OCI-LY1 (cell line): ENCODE results near the gene GBA2.
A peak's percentile ranks its signal among the peaks of the same experiment; 100 is the strongest.

Source experiments
- H2AFZ ChIP-seq: fragments of 200-600 bp; sonication (generic), shearing (Covaris generic); 2 replicates; pipeline ENCODE4 v1.6.0; 2014; ENCODE audit warnings: antibody characterized with exemption, mild to moderate bottlenecking, low read length
- H3F3A ChIP-seq: fragments of 200-600 bp; sonication (generic), shearing (Covaris generic); 2 replicates; pipeline ENCODE4 v1.6.0; 2014; ENCODE audit warnings: mild to moderate bottlenecking, antibody characterized with exemption, low read length, moderate library complexity; ENCODE audit not compliant: insufficient read depth
- H3K27ac ChIP-seq: fragments of 200-600 bp; sonication (generic); 2 replicates; pipeline ENCODE4 v1.5.1; 2014; ENCODE audit warnings: low read length, mixed run types, mild to moderate bottlenecking, low read depth; ENCODE audit not compliant: poor library complexity, severe bottlenecking
- H3K27me3 ChIP-seq: fragments of 200-600 bp; sonication (generic); 2 replicates; pipeline ENCODE4 v1.6.0; 2014; ENCODE audit warnings: antibody characterized with exemption, mild to moderate bottlenecking, low read length, moderate library complexity; ENCODE audit not compliant: insufficient read depth
- H3K36me3 ChIP-seq: fragments of 200-600 bp; sonication (generic); 2 replicates; pipeline ENCODE4 v1.6.1; 2014; ENCODE audit warnings: mild to moderate bottlenecking, antibody characterized with exemption, low read length, moderate library complexity, mixed read lengths; ENCODE audit not compliant: insufficient read depth
- H3K4me1 ChIP-seq: fragments of 200-600 bp; sonication (generic); 2 replicates; pipeline ENCODE4 v1.5.1; 2014; ENCODE audit warnings: mild to moderate bottlenecking, low read length, moderate library complexity; ENCODE audit not compliant: insufficient read depth, severe bottlenecking
- H3K4me2 ChIP-seq: fragments of 200-600 bp; sonication (generic), shearing (Covaris generic); 2 replicates; pipeline ENCODE4 v1.6.1; 2014; ENCODE audit warnings: low read length
- H3K4me3 ChIP-seq: fragments of 200-600 bp; sonication (generic); 2 replicates; pipeline ENCODE4 v1.5.1; 2014; ENCODE audit warnings: low read length, low read depth, mild to moderate bottlenecking, mixed read lengths; ENCODE audit not compliant: poor library complexity, severe bottlenecking
- H3K79me2 ChIP-seq: fragments of 200-600 bp; shearing (Covaris generic); 2 replicates; pipeline ENCODE4 v1.6.1; 2016; ENCODE audit warnings: mixed run types, low read length, mixed read lengths; ENCODE audit not compliant: insufficient read depth
- H3K9ac ChIP-seq: fragments of 200-600 bp; sonication (generic), shearing (Covaris generic); 2 replicates; pipeline ENCODE4 v1.6.1; 2014; ENCODE audit warnings: mild to moderate bottlenecking, low read length, mixed read lengths
- H3K9me2 ChIP-seq: fragments of 200-600 bp; sonication (generic), shearing (Covaris generic); 2 replicates; pipeline ENCODE4 v1.6.1; 2014; ENCODE audit warnings: low read depth, mild to moderate bottlenecking, low read length, mixed read lengths
- H3K9me3 ChIP-seq: fragments of 200-600 bp; shearing (Covaris generic); 2 replicates; pipeline ENCODE4 v1.6.1; 2014; ENCODE audit warnings: low read length, mixed read lengths
- H4K20me1 ChIP-seq: fragments of 200-600 bp; sonication (generic), shearing (Covaris generic); 2 replicates; pipeline ENCODE4 v1.6.0; 2016; ENCODE audit warnings: mild to moderate bottlenecking, low read length; ENCODE audit not compliant: insufficient read depth
- EZH2 ChIP-seq: fragments of 200-600 bp; sonication (generic), shearing (Covaris generic); IDR thresholded peaks from 2 replicates; pipeline ENCODE4 v1.8.0; 2017; ENCODE audit warnings: borderline replicate concordance, mixed run types, mild to moderate bottlenecking, antibody characterized with exemption, low read length, moderate library complexity, mixed read lengths
- TF ChIP-seq, protein P1 (sequence below): fragments of 200-600 bp; sonication (generic), shearing (Covaris generic); IDR thresholded peaks from 2 replicates; pipeline ENCODE4 v1.5.1; 2017; ENCODE audit warnings: mild to moderate bottlenecking, antibody characterized with exemption, low read length, moderate library complexity, mixed read lengths

Gene GBA2

DNA sequence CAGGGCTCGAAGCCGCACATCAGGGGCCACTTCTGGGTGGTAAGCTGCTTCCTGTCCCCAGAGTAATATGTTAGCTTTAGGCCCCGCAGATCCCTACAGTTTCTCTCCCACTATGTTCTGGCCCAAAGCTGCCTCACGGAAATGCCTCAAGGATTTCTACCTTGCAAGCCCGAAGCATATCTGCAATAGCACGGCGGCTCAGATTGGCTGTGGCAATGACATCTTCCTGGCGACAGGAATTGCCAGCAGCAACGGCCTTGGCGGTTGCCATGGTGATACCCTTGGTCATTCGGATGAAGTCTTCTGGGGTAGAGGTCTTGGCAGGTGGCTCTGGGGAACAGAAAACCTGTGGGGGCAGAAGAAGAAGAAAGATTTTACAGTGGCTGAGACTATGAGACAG lies 49.0 kb downstream of the GBA2 start:
- no peaks in the 10 kb centered on the region for H3K79me2 ChIP-seq
- H3K9me2 ChIP-seq = no peaks in the 10 kb centered on the region
- H3K4me2 ChIP-seq = no peak overlapping the region
- H3K9ac ChIP-seq = no peak overlapping the region
- no peak for TF ChIP-seq EZH2
- TF ChIP-seq, protein P1, sequence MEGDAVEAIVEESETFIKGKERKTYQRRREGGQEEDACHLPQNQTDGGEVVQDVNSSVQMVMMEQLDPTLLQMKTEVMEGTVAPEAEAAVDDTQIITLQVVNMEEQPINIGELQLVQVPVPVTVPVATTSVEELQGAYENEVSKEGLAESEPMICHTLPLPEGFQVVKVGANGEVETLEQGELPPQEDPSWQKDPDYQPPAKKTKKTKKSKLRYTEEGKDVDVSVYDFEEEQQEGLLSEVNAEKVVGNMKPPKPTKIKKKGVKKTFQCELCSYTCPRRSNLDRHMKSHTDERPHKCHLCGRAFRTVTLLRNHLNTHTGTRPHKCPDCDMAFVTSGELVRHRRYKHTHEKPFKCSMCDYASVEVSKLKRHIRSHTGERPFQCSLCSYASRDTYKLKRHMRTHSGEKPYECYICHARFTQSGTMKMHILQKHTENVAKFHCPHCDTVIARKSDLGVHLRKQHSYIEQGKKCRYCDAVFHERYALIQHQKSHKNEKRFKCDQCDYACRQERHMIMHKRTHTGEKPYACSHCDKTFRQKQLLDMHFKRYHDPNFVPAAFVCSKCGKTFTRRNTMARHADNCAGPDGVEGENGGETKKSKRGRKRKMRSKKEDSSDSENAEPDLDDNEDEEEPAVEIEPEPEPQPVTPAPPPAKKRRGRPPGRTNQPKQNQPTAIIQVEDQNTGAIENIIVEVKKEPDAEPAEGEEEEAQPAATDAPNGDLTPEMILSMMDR = no peak
- H3K27ac ChIP-seq = no peak overlapping the region
- no peak overlapping the region for H2AFZ ChIP-seq
- no peaks in the 10 kb centered on the region for H4K20me1 ChIP-seq
- no peaks in the 10 kb centered on the region for H3K4me1 ChIP-seq
- H3K4me3 ChIP-seq = no peak overlapping the region
- H3F3A ChIP-seq = no peaks in the 10 kb centered on the region
- H3K36me3 ChIP-seq = peaks cover 93% of the 10 kb centered on the region
- no peaks in the 10 kb centered on the region for H3K9me3 ChIP-seq
- H3K27me3 ChIP-seq = no peaks in the 10 kb centered on the region

DNA sequence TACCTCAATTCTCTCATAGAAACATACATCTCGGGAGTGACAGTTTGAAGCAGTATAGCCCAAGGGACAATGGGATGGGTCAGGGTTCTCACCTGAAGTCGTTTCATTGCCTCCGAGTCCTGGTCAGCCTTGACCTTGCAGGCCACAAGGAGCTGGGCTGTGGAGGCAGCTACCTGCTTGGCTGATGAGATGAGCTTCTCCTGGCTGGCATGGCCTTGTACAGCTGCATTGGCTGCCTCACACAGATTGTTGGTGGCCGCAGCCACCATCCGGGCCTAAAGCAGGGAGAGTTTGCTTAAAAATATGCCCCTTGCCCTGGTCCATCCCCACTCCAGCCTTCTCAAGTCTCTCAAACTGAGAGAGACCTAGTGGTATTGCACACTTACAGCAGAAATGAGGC lies 50.8 kb downstream of the GBA2 start:
- no peaks in the 10 kb centered on the region for H3K79me2 ChIP-seq
- no peaks in the 10 kb centered on the region for H4K20me1 ChIP-seq
- TF ChIP-seq EZH2 = no peak
- H2AFZ ChIP-seq = no peak overlapping the region
- H3K4me1 ChIP-seq = no peaks in the 10 kb centered on the region
- no peak overlapping the region for H3K9ac ChIP-seq
- no peak overlapping the region for H3K4me2 ChIP-seq
- H3K27ac ChIP-seq = no peak overlapping the region
- H3F3A ChIP-seq = no peaks in the 10 kb centered on the region
- no peak overlapping the region for H3K4me3 ChIP-seq
- H3K9me3 ChIP-seq = no peaks in the 10 kb centered on the region
- H3K27me3 ChIP-seq = no peaks in the 10 kb centered on the region
- H3K9me2 ChIP-seq = no peaks in the 10 kb centered on the region
- H3K36me3 ChIP-seq = peaks cover 75% of the 10 kb centered on the region

DNA sequence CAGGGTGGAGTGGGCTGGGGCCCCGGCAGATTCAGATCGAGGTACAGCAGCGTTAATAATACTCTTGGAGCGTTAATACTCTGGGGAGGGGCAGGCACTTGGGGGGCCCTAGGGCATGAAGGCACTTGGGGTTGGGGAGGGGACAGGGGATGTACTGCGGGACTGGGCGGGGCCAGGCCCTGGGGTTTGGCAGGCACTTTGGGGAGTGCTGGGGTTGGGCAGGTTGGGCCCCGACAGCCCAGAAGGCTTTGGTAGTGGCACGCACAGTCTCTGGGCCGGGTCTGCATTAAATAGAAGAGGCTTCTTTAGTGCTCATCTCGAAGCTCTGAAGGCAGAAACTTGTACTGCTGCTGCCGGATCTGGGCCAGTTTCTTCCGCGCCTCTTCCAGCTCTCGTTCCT lies 51.5 kb downstream of the GBA2 start:
- Histone ChIP-seq H3K27me3 (no peaks in the 10 kb centered on the region), H2AFZ (no peak overlapping the region), H3F3A (0 out of 2 replicates have a peak, but pooled peaks cover under 1% of the 10 kb centered on the region), H3K4me1 (no peaks in the 10 kb centered on the region), H3K9me2 (no peaks in the 10 kb centered on the region), H4K20me1 (no peaks in the 10 kb centered on the region), H3K4me3 (no peak overlapping the region), H3K4me2 (no peak overlapping the region), H3K9me3 (no peaks in the 10 kb centered on the region), H3K9ac (no peak overlapping the region), H3K79me2 (no peaks in the 10 kb centered on the region), H3K27ac (no peak overlapping the region), H3K36me3 (peaks cover 68% of the 10 kb centered on the region)
- no peak for TF ChIP-seq EZH2
- TF ChIP-seq, protein P1 = no peak

DNA sequence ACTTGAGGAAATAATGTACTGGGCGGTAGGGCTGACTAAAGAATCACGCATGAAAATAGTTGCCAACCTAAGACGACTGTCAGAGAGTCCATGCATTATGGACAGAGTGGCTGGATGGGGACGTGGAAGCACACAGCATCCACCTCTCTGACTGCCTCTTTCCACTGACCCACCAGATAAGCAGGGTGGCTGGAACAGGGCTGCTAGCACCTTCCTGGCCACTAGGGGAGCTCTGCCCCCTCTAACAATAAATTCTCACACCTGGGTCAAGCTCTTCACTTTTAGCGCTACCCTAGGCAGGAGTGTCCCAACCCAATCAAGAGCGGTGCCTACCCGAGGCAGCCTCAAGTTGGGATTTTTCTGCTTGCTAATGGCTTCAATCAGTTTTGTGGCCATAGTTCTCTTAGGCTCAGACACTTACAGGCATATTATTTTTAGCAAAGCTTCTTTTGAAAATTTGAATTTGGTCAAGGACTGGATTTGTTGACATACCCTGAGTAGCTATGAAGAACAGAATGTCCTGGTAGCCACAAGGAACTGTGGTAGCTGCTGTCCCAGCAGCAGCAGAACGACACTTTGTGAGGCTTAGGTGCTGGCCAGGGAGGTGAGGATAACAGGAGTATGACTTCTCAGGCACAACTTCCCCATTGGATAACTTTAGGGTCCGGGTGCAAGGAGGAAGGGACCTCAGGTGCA lies 52.4 kb downstream of the GBA2 start:
- Histone ChIP-seq H3K4me1 (no peaks in the 10 kb centered on the region), H3F3A (0 out of 2 replicates have a peak, but pooled peaks cover 3% of the 10 kb centered on the region), H3K27me3 (no peaks in the 10 kb centered on the region), H3K36me3 (peaks cover 60% of the 10 kb centered on the region), H4K20me1 (no peaks in the 10 kb centered on the region), H3K79me2 (no peaks in the 10 kb centered on the region), H3K9ac (no peak overlapping the region), H2AFZ (no peak overlapping the region), H3K4me3 (no peak overlapping the region), H3K27ac (no peak overlapping the region), H3K4me2 (no peak overlapping the region), H3K9me2 (no peaks in the 10 kb centered on the region), H3K9me3 (no peaks in the 10 kb centered on the region)
- TF ChIP-seq, protein P1 = peak; percentile 92
- no peak for TF ChIP-seq EZH2
